GM12878 (cell line): ENCODE results near the gene TROAP. TPM values are rescaled to one million over a fixed set of nuclear protein-coding genes. Genes with fewer than 3 reads are reported as not detected.

Experiments used
- ATAC-seq: fragments of 200-7000 bp; cut with Tn5 transposase; 3 replicates; pipeline ENCODE4 v1.9.1; 2020; ENCODE audit warnings: mild to moderate bottlenecking, moderate library complexity
- BruUV-seq: library from RNA; stranded (reverse); fragments of 400-500 nt; replicated peaks from 2 replicates; lab custom pipeline; 2021; lab: Mats Ljungman, UMichigan
- CTCF ChIA-PET: fragments of 300-600 bp; sonication (Branson Sonifier 250); formaldehyde crosslinking; extraction: SDS; loops from one replicate; lab custom pipeline; 2021; ENCODE audit warnings: inconsistent platforms; lab: Yijun Ruan, JAX
- POLR2A ChIA-PET: fragments of 350-600 bp; formaldehyde crosslinking; extraction: SDS; loops from one replicate; lab custom pipeline; 2021; ENCODE audit warnings: inconsistent platforms; lab: Charles Lee
- RAD21 ChIA-PET: fragments of 300-600 bp; sonication (Branson Sonifier 250); formaldehyde crosslinking; loops from one replicate; lab custom pipeline; 2023; ENCODE audit warnings: antibody characterized with exemption; ENCODE audit not compliant: unreplicated experiment; lab: Charles Lee
- SMC1A ChIA-PET: fragments of 300-600 bp; sonication (Branson Sonifier 250); formaldehyde crosslinking; loops from one replicate; lab custom pipeline; 2023; ENCODE audit not compliant: unreplicated experiment, uncharacterized antibody; lab: Charles Lee
- DNase-seq: peaks from one replicate; pipeline ENCODE4 v3.0.0-alpha.2; 2011; ENCODE audit warnings: low read depth, low spot score
- FAIRE-seq: peaks from 3 replicates; lab custom pipeline; 2011; peaks lifted over from hg19 to GRCh38; lab: Jason Lieb, UNC
- H2AFZ ChIP-seq: 2 replicates; pipeline ENCODE4 v1.6.0; 2011; ENCODE audit warnings: low read depth, low read length, control low read depth; ENCODE audit not compliant: control insufficient read depth
- H3K27ac ChIP-seq: 2 replicates; pipeline ENCODE4 v1.5.1; 2011; ENCODE audit warnings: control low read depth; ENCODE audit not compliant: control insufficient read depth, insufficient read depth
- H3K27me3 ChIP-seq, 2 experiments: replicated peaks in 1 of 2; 2 replicates each; pipeline versions ENCODE4 v1.6.0 to v1.6.1; 2011; ENCODE audit warnings: low read length in 1 of 2; ENCODE audit not compliant: control insufficient read depth in 2 of 2, insufficient read depth in 2 of 2
- H3K36me3 ChIP-seq, 2 experiments: 2 replicates each; pipeline ENCODE4 v1.5.1; 2011; ENCODE audit warnings: low read length in 1 of 2; ENCODE audit not compliant: control insufficient read depth in 2 of 2, insufficient read depth in 2 of 2
- H3K4me1 ChIP-seq: 2 replicates; pipeline ENCODE4 v1.6.1; 2011; ENCODE audit warnings: mild to moderate bottlenecking, low read length, moderate library complexity, mixed read lengths; ENCODE audit not compliant: control insufficient read depth, insufficient read depth
- H3K4me2 ChIP-seq: 2 replicates; pipeline ENCODE4 v1.6.0; 2011; ENCODE audit warnings: control low read depth; ENCODE audit not compliant: control insufficient read depth, insufficient read depth
- H3K4me3 ChIP-seq: fragments of 200-600 bp; sonication (generic); 2 replicates; pipeline ENCODE4 v1.5.1; 2016
- H3K79me2 ChIP-seq: 2 replicates; pipeline ENCODE4 v1.6.0; 2011; ENCODE audit warnings: low read length; ENCODE audit not compliant: control insufficient read depth, insufficient read depth
- H3K9ac ChIP-seq: 2 replicates; pipeline ENCODE4 v1.8.0; 2011; ENCODE audit warnings: low read length, control low read depth, mixed read lengths; ENCODE audit not compliant: control insufficient read depth, insufficient read depth
- H3K9me3 ChIP-seq: replicated peaks from 3 replicates; pipeline ENCODE4 v1.5.1; 2011; ENCODE audit warnings: mild to moderate bottlenecking, low read length; ENCODE audit not compliant: control insufficient read depth, insufficient read depth
- H4K20me1 ChIP-seq: 2 replicates; pipeline ENCODE4 v1.6.0; 2011; ENCODE audit not compliant: control insufficient read depth, insufficient read depth
- ATF7 ChIP-seq: fragments of 450-650 bp; IDR thresholded peaks from 2 replicates; pipeline ENCODE4 v1.6.1; 2016; ENCODE audit warnings: low read depth, mild to moderate bottlenecking
- CREB1 ChIP-seq: IDR thresholded peaks from 2 replicates; pipeline ENCODE4 v1.6.1; 2012; ENCODE audit warnings: low read depth, mild to moderate bottlenecking, inconsistent platforms
- RCOR1 ChIP-seq: conservative IDR thresholded peaks from 2 replicates; pipeline ENCODE4 v1.6.1; 2012; ENCODE audit warnings: low read depth, low read length, improper control_type of control experiment
- SRF ChIP-seq, 2 experiments: IDR thresholded peaks; 2 replicates each; pipeline ENCODE4 v1.6.1; 2011; ENCODE audit warnings: low read depth in 2 of 2, low read length in 2 of 2, mild to moderate bottlenecking in 1 of 2, moderate library complexity in 1 of 2
- WGBS: methylation state at CpG from one replicate; pipeline ENCODE4 v1.1.6; 2016; ENCODE audit warnings: low lambda C conversion rate; ENCODE audit not compliant: insufficient replicate concordance, insufficient coverage; ENCODE audit errors: missing lambda C conversion rate; 5-methylcytosine and 5-hydroxymethylcytosine counted together
- in situ Hi-C: fragments of 300-500 bp; cut with MboI; formaldehyde crosslinking; loops from 9 replicates; pipeline ENCODE4 v1.14.3; 2018; ENCODE audit warnings: mixed read lengths
- intact Hi-C: fragments of 100-400 bp; cut with micrococcal nuclease; formaldehyde crosslinking; loops from one replicate; pipeline ENCODE4 v1.14.2; 2022; ENCODE audit not compliant: unreplicated experiment
- polyA plus RNA-seq, 11 experiments: library from polyadenylated mRNA; depleted of rRNA in 4 of 11; unstranded in 6 of 11; stranded (reverse) in 5 of 11; fragments of >200 nt; fragmentation: Nextera tagmentation in 4 of 11; fragmentation: Illumina TruSeq in 1 of 11; extraction: Ambion mirVana in 4 of 11; extraction: Trizol in 1 of 11; gene quantifications; 1 replicate in 1 of 11; 2 replicates in 10 of 11; pipeline versions ENCODE4 v1.2.1 to v1.2.3, GENCODE V29; 2011 to 2016; ENCODE audit warnings: inconsistent platforms in 2 of 11, missing spikeins in 2 of 11, low read depth in 1 of 11
- total RNA-seq, 4 experiments: library from RNA; depleted of rRNA in 3 of 4; stranded (reverse); fragments of >200 nt in 3 of 4; fragmentation: Illumina TruSeq in 1 of 4; extraction: Trizol in 1 of 4; gene quantifications; 2 replicates each; pipeline versions ENCODE4 v1.2.1 to v1.2.3, GENCODE V29; 2013 to 2021
- TF ChIP-seq, protein P1 (sequence below): IDR thresholded peaks from 2 replicates; pipeline ENCODE4 v1.6.1; 2012; ENCODE audit warnings: low read length, inconsistent platforms

TROAP gene
- total and polyA plus RNA-seq, 10 of the 15 experiments (the other 5 are each of a cell fraction or from before 2014, with no cell fraction given), result 26.8 to 93.7 (median 52.6) TPM

DNA sequence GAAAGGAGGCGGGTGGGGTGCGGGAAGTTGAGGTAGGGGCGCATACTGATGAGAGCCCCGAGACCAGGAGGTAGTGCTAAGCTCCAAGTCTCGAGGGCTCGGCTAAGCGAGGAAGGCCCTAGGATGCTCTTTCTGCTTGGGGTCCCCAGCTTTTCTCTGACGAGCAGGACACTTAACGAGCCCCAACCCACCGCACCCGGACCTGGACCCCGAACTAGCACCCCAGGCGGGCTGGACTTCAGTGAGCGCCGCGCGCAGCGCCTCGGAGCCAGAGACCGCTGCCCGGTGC lies 18.7 kb downstream of the TROAP start:
- H3K4me3 ChIP-seq, result no peak overlapping the region
- no peaks in the 10 kb centered on the region; the same call in none of the 2 replicates for H4K20me1 ChIP-seq
- TF ChIP-seq RCOR1, result no peak
- TF ChIP-seq CREB1, result no peak
- TF ChIP-seq, protein P1, sequence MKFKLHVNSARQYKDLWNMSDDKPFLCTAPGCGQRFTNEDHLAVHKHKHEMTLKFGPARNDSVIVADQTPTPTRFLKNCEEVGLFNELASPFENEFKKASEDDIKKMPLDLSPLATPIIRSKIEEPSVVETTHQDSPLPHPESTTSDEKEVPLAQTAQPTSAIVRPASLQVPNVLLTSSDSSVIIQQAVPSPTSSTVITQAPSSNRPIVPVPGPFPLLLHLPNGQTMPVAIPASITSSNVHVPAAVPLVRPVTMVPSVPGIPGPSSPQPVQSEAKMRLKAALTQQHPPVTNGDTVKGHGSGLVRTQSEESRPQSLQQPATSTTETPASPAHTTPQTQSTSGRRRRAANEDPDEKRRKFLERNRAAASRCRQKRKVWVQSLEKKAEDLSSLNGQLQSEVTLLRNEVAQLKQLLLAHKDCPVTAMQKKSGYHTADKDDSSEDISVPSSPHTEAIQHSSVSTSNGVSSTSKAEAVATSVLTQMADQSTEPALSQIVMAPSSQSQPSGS, result no peak
- no peak for TF ChIP-seq ATF7
- TF ChIP-seq SRF (IDR thresholded peaks at IDR 0.05; ENCODE audit: low read depth in 2 of 2, low read length in 2 of 2), result no peak
- H3K9ac ChIP-seq, result no peak overlapping the region
- peaks cover 24 to 28% of the 10 kb centered on the region in 2 experiments for H3K27me3 ChIP-seq
- no peak overlapping the region for H3K27ac ChIP-seq
- in situ Hi-C loops (no loop called here), intact Hi-C loops (loop anchor here (1.0 kb wide), 1 partner anchor 53 kb away; no protein-coding TSS in a partner anchor)
- FAIRE-seq (no peak), ATAC-seq (no peak), DNase-seq (no peak)
- SMC1A ChIA-PET, result interaction anchor here (0.8 to 3.2 kb wide), 8 partner anchors 9 to 238 kb away, joined by 3 to 22 read pairs (median 4); partner anchors contain the start of gene TROAP
- BruUV-seq, result no TSS peak
- no peaks in the 10 kb centered on the region for H3K79me2 ChIP-seq
- H3K36me3 ChIP-seq, result no peaks in the 10 kb centered on the region
- H3K4me2 ChIP-seq, result no peak overlapping the region
- H3K4me1 ChIP-seq, result peaks cover 26% of the 10 kb centered on the region
- CTCF ChIA-PET, result interaction anchor here (0.6 to 4.0 kb wide), 19 partner anchors 9 to 240 kb away, joined by 3 to 139 read pairs (median 6); partner anchors contain the start of genes PRPH, SPATS2 and TROAP
- RAD21 ChIA-PET, result interaction anchor here (1.2 to 3.0 kb wide), 7 partner anchors 10 to 172 kb away, joined by 3 to 25 read pairs (median 8); partner anchors contain the start of gene TROAP
- WGBS, result 41% methylated on average over 20 of the region's 21 CpGs
- POLR2A ChIA-PET, result interaction anchor here (0.5 to 2.1 kb wide), 4 partner anchors 10 to 227 kb away, joined by 3 to 9 read pairs (median 4); partner anchors contain the start of gene TROAP
- H2AFZ ChIP-seq, result no peak overlapping the region
- H3K9me3 ChIP-seq, result no peaks in the 10 kb centered on the region
